Measurements from ENCODE around the gene EHMT1.

DNA sequence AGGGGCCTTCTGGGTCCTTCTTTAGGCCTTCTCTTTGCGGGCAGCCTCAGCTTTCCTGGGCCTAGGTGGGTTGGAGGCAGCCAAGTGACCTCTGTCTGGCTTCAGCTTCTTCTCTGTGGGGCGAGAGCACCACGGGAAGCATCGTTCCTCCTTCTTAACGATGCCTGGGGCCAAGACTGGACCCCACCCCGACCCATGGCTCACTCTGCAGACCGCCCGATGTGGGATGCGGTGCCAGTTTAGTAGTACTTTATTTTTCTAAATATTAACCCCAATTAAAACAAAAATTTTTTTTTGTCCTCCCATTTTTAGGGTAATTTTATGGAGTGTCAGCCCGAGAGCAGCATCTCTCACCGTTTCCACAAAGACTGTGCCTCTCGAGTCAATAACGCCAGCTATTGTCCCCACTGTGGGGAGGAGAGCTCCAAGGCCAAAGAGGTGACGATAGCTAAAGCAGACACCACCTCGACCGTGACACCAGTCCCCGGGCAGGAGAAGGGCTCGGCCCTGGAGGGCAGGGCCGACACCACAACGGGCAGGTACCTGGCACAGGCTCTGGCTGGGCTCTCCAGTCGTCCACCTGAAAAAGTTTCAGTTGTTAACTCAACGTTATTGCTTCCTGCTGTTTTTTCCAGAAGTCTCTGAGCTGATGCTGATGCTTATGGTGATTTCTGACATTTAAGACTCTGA lies 157.6 kb downstream of the EHMT1 start:
- TF ChIP-seq, protein P1, sequence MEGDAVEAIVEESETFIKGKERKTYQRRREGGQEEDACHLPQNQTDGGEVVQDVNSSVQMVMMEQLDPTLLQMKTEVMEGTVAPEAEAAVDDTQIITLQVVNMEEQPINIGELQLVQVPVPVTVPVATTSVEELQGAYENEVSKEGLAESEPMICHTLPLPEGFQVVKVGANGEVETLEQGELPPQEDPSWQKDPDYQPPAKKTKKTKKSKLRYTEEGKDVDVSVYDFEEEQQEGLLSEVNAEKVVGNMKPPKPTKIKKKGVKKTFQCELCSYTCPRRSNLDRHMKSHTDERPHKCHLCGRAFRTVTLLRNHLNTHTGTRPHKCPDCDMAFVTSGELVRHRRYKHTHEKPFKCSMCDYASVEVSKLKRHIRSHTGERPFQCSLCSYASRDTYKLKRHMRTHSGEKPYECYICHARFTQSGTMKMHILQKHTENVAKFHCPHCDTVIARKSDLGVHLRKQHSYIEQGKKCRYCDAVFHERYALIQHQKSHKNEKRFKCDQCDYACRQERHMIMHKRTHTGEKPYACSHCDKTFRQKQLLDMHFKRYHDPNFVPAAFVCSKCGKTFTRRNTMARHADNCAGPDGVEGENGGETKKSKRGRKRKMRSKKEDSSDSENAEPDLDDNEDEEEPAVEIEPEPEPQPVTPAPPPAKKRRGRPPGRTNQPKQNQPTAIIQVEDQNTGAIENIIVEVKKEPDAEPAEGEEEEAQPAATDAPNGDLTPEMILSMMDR (IDR thresholded peaks at IDR 0.05; ENCODE audit: poor library complexity), result no peak
- TF ChIP-seq EZH2phosphoT487 (IDR thresholded peaks at IDR 0.05; ENCODE audit: low read depth, severe bottlenecking, unreplicated experiment) (no peak), EZH2 (IDR thresholded peaks at IDR 0.05; ENCODE audit: borderline replicate concordance) (no peak)
